ENCODE measurements around the gene SH2D4B. TPM values are rescaled to one million over a fixed set of nuclear protein-coding genes. Genes with fewer than 3 reads are reported as not detected.

Gene SH2D4B
- 0.13 TPM for polyA plus RNA-seq (2012; ENCODE audit: missing spikeins)

DNA sequence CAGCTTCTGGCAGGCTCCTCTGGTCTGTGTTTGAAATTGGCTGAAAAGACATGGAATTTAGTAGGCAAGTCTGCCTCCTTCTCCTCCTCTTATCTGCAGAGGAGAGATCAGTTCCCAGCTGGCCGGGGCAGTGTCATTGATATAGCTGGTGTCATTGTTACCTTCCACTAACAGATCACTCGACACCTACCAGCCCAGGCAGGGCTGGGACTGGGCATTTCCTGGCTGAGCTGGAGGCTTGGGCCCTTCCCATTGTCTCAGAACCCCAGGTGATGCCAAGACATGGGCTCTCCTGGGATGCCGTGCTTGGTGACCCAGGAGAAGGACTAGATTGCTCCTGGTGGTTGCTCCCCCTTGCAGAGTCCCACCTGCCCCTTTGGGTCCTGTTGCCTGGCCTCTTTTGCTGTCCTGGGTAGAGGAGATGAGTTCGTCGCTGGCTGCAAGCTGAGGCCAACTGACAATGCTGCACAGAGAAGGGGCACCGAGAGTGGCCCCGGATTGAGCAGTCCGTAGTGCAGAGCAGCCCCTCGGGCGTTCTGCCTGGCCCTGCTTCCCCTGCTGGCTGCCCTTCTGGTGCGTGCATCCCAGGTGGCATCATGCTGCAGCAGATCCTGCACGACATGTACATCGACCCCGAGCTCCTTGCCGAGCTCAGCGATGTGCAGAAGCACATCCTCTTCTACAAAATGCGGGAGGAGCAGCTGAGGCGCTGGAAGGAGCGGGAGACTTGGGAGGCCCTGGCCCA lies at the start of gene SH2D4B:
Gene SH2D4B (plus strand): TSS at position 167 of the 745 bp plus-strand sequence. CDS start 430 bp downstream, at position 597.
- TF ChIP-seq TAF1 (IDR thresholded peaks at IDR 0.05; ENCODE audit: borderline replicate concordance, low read depth, low read length), result no peak
- TF ChIP-seq POLR2AphosphoS5 (IDR thresholded peaks at IDR 0.05; ENCODE audit: low read depth, low read length), result no peak
- DNase-seq (ENCODE audit: insufficient read length), result no peak
- FAIRE-seq, result no peak

DNA sequence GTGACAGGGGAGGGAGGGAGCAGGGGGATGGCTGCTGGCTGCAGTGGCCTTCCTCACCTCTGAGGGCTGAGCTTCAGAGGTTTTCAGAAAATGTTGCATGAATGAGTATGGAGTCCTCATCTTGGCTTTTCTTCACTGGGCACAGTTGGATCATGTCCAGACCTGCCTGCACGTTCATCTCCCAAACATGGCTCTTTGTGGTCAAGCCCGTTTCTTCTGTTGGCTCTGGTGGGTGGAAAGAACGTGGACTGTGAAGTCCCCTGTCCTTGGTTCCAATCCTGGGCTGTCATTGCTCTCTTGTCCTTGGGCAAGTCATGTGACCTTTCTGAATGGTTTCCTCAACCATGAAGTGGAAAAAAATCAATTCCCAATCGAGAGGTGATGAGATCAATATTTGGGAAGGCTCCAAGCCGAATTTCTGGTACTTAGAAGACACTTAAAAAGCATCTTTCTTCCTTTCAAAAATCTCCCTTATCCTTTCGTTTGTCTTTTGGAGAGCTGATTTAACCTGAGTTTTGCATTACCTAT lies 49.1 kb upstream of the SH2D4B start:
- FAIRE-seq (no peak), DNase-seq (ENCODE audit: insufficient read length) (no peak)
- no peak for TF ChIP-seq POLR2A (IDR thresholded peaks at IDR 0.05; ENCODE audit: low read depth, low read length)
- no peak for TF ChIP-seq TAF1 (IDR thresholded peaks at IDR 0.05; ENCODE audit: borderline replicate concordance, low read depth, low read length)
- TF ChIP-seq POLR2AphosphoS5 (IDR thresholded peaks at IDR 0.05; ENCODE audit: low read depth, low read length), result no peak

DNA sequence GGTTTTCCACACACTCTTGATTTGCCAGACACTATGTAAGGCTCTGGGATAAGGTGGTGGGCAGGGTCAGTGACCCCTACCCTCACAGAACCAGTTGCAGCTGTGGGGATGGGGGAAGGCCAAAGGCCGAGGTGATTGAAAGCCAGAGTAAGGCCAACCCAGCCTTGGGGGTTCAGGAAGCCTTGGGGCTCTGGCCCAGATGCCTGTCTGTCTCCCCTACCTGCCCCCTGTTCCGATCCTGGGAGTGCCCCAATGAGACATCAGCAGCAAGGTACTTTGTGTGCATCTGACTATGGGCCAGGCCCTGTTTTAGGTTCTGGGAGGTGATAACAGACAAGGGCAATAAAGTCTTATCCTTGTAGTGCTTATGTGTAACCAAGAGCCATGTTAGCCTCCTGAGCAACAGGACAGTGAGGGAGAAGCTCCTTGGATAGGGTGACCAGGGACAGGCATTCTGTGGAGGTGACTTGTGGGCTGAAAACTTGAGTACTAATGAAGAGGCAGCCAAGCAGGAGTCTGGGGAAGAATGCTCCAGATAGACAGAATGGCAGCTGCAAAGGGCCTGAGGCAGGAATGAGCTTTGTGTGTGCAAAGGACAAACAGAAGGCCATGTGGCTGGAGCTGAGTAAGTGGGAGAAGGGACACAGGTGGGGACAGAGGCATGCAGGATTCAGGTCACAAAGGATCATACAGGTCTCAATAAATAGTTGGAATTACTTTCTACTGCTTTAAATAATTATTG lies 48.2 kb upstream of the SH2D4B start:
- TF ChIP-seq POLR2AphosphoS5 (IDR thresholded peaks at IDR 0.05; ENCODE audit: low read depth, low read length), result no peak
- TF ChIP-seq TAF1 (IDR thresholded peaks at IDR 0.05; ENCODE audit: borderline replicate concordance, low read depth, low read length), result no peak
- TF ChIP-seq POLR2A (IDR thresholded peaks at IDR 0.05; ENCODE audit: low read depth, low read length), result no peak
- no peak for DNase-seq (ENCODE audit: insufficient read length)
- no peak for FAIRE-seq

DNA sequence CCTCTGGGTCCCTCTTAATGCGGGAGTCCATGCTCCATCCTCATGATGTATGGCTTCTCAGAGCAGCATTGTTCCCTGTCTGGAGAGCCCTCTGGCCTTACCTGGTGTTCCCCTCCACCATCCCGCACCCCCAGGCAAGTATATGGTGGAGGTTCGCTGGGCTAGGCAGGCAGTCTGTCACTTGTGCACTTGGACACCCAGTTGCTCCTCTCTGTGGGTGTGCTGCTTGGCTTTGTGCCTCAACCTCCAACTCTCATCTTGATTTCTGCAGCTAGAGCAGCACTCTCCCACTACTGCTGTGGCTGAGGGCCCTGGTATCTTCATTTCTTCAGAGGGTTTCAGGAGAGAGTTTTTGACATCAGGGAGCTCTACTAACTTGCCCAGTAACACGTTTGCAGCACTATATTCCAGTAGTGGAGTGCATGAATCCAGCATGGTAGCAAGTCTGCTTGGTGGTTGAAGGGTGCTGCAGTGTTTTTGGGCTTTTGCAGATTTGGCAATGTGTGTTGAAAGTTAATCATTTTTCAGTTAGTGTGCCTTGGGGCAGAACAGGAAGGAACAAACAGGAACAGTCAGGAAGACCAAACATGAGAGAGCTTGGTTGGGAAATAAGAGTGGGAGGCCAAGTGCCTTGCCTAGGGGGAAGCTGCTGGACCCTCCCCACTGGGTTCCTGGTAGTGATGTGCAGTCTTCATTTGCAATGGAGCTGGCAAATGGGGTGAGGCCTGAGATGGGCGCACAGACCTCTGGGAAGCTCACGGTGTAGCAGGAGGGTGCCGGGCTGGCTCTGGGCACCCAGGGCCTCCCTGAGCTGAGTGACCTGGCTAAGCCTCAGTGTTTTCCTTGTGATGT lies 46.2 kb upstream of the SH2D4B start:
- no peak for FAIRE-seq
- TF ChIP-seq POLR2AphosphoS5 (IDR thresholded peaks at IDR 0.05; ENCODE audit: low read depth, low read length) (no peak), POLR2A (IDR thresholded peaks at IDR 0.05; ENCODE audit: low read depth, low read length) (no peak)
- no peak for DNase-seq (ENCODE audit: insufficient read length)

GRCh38 chr10:80492848-80493521 lies 44.7 kb upstream of the SH2D4B start:
- no peak for FAIRE-seq

GRCh38 chr10:80493522-80494051 lies 44.1 kb upstream of the SH2D4B start:
- no peak for DNase-seq (ENCODE audit: insufficient read length)
- no peak for FAIRE-seq
- no peak for TF ChIP-seq POLR2AphosphoS5 (IDR thresholded peaks at IDR 0.05; ENCODE audit: low read depth, low read length)
- TF ChIP-seq POLR2A (IDR thresholded peaks at IDR 0.05; ENCODE audit: low read depth, low read length), result no peak
- TF ChIP-seq TAF1 (IDR thresholded peaks at IDR 0.05; ENCODE audit: borderline replicate concordance, low read depth, low read length), result no peak

More at GRCh38 chr10:80492848-80493521, 44.7 kb upstream of the SH2D4B start:
- no peak for DNase-seq (ENCODE audit: insufficient read length)
- TF ChIP-seq POLR2A (IDR thresholded peaks at IDR 0.05; ENCODE audit: low read depth, low read length) (no peak), POLR2AphosphoS5 (IDR thresholded peaks at IDR 0.05; ENCODE audit: low read depth, low read length) (no peak), TAF1 (IDR thresholded peaks at IDR 0.05; ENCODE audit: borderline replicate concordance, low read depth, low read length) (no peak)

DNA sequence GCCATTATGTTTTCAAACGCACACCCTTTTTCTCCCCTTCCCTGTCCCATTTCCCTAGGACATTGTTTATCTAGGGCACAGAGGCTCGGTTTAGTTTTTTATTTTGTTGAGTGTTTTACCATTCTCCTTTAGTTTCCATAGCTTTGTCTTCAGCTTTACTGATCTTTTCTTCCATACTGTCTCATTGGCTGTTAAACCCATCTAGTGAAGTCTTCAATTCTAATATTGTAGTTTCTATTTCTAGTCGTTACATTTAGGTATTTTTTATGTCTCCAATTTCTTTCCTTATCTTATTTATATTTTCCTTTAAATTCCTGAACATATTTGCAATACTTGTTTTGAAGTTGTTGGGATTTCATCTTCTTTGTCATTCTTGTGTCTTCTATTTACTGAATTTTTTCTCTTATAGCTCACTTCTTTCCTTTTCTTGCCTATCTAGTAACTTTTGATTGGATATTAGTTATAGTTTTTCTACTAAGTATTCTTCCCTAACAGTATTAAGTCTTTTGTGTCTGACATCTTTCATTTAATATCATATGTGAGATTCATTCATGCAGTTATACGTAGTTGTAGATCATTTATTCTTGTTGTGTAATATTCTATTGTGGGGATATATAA lies 41.0 kb upstream of the SH2D4B start:
- no peak for TF ChIP-seq POLR2AphosphoS5 (IDR thresholded peaks at IDR 0.05; ENCODE audit: low read depth, low read length)
- no peak for TF ChIP-seq TAF1 (IDR thresholded peaks at IDR 0.05; ENCODE audit: borderline replicate concordance, low read depth, low read length)
- TF ChIP-seq POLR2A (IDR thresholded peaks at IDR 0.05; ENCODE audit: low read depth, low read length), result no peak
- no peak for FAIRE-seq
- DNase-seq (ENCODE audit: insufficient read length), result no peak

GRCh38 chr10:80497187-80498077 lies 40.3 kb upstream of the SH2D4B start:
- TF ChIP-seq POLR2AphosphoS5 (IDR thresholded peaks at IDR 0.05; ENCODE audit: low read depth, low read length), result no peak
- no peak for TF ChIP-seq POLR2A (IDR thresholded peaks at IDR 0.05; ENCODE audit: low read depth, low read length)
- no peak for TF ChIP-seq TAF1 (IDR thresholded peaks at IDR 0.05; ENCODE audit: borderline replicate concordance, low read depth, low read length)
- no peak for FAIRE-seq

DNA sequence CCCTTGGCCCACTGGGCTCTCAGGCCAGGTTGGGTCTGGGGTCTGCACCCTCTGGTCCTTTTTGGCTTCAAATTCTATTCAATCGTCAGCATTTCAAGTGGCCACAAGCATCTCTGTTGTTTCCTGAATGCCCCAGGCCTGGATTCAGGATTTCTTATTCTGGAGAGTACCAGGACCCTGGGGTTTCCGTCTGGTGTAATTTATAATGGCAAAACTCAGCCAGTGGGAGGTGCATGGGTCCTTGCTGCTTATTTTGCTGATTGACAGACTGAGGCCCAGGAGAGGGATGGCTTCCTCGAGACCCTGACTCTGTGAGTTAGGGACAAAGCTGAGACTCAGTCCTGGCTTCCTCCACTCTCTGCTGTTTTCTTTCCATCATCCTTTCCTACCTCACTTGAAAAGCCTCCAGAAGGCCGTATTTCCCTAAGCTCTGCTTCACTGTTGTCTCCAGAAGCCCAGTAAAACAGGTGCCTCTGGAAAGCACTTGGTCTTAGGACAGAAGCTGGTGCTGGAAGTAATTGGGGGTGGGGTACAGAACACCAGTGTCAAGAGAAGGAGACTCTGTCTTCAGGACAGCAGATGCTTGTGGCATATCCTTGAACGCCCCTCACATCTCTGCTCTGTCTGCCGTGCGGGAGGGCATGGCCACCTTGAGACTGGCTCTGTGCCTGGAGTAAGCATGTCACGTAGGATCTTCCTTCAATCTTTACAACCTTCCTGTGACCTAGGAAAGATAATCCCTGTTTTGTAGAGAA lies 39.4 kb upstream of the SH2D4B start:
- DNase-seq (ENCODE audit: insufficient read length) (no peak), FAIRE-seq (no peak)
- no peak for TF ChIP-seq POLR2A (IDR thresholded peaks at IDR 0.05; ENCODE audit: low read depth, low read length)
- no peak for TF ChIP-seq TAF1 (IDR thresholded peaks at IDR 0.05; ENCODE audit: borderline replicate concordance, low read depth, low read length)
- no peak for TF ChIP-seq POLR2AphosphoS5 (IDR thresholded peaks at IDR 0.05; ENCODE audit: low read depth, low read length)

More at GRCh38 chr10:80497187-80498077, 40.3 kb upstream of the SH2D4B start:
- DNase-seq (ENCODE audit: insufficient read length), result no peak
